Hair follicular keratinocyte (primary cell): ENCODE results near the gene NOL11. TPM values are rescaled to one million over a fixed set of nuclear protein-coding genes. Genes with fewer than 3 reads are reported as not detected.

Experiments used
- total RNA-seq: library from RNA; depleted of rRNA; stranded (reverse); fragments of >200 nt; gene quantifications from 2 replicates; pipeline ENCODE4 v1.2.3, GENCODE V29; 2015

The NOL11 gene
- 27.3 and 41.2 TPM in 2 replicates for total RNA-seq

DNA sequence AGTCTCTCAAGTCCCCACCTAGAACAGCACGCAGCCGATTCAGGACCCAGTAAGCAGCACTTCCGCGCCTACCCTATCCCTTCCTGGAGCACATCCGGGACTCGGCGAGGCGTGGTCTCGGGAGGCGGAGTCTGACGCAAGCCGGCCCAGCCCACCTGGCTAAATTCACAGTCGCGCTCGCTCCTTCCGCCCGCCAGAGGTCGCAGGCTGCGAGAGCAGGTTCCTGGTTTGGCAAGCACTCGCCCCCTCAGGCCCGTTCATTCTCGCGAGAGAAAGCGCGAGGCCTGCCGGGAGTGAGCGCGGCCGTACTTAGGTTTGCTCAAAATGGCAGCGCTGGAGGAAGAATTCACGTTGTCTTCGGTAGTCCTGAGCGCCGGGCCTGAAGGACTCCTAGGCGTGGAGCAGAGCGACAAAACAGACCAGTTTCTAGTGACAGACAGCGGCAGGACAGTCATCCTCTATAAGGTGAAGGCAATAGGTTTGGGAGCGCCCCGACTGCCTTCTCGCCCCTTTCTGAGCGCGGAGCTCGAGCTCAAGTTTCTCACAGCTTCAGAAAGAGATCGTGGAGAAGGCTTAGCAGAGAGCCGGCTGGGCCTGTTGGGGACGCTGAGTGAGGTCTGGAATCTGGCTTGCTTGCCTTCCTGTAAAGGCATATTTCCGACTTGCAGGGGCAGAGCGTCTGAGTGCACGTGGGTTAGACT, at the start of gene NOL11:
NOL11 (plus strand) TSS at position 313 of the 701 bp plus-strand sequence; CDS start at position 325, 12 bp downstream.

Other genes with a start within 250 kb of the NOL11 start
- gene BPTF, start 107.6 kb downstream of the NOL11 start, total RNA-seq: 12.2 and 16.6 TPM in 2 replicates